ENCODE data around the gene EXOC2. TPM values are rescaled to one million over a fixed set of nuclear protein-coding genes. Genes with fewer than 3 reads are reported as not detected.
A peak's percentile ranks its signal among the peaks of the same experiment; 100 is the strongest.

Gene EXOC2
- total RNA-seq, 2 experiments from 2014 or later, result 31.9 to 38.9 TPM

DNA sequence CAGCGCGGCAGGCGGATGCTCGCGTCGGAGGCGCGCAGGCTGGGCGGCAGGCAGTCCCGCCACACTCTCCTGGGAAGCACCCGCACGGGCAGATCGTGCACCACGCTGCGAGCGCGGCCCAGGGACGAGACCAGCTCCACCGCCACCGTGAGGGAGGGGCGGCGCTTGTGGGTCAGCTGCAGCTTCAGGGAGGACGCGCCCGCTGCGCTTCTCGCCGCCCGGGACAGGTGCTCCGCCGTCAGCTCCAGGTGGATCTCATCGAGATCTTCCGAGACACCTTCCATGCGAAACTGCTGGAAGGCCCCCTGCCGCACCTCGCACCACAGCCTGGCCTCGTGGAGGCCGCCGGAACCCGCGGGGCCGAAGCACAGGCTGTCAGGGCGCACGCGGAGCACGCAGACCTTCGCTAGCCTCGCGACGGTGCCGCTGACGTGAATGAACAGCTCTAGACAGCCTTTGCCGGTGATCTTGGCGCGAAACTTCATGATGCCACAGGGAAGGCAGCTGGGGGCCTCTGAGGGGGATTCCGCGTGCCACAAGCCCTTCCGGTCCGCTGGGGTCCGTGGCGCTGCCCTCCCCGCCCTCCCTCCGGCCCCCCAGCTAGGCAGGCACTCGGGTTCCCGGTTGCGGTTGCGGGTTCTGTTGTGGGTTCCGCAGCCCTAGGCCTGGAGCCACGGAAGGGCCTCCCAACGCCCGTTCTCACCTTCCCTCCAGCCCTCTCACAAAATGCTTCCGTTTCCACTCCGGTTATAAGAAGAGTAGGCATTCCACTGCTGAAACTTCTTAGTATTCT, 36.3 kb downstream of the EXOC2 start, which contains the start of gene HUS1B:
Gene HUS1B, minus strand, starts transcription at position 641 of the 793 bp plus-strand sequence. Its CDS starts 156 bp downstream, at position 485.
- H3K4me3 Mint-ChIP-seq, result no peak within 1 kb of the TSS
- POLR2A ChIA-PET, result no interaction called here
- no peak for ATAC-seq
- no peaks in the 10 kb centered on the region for H3K27me3 Mint-ChIP-seq
- peaks cover 39% of the 10 kb centered on the region for H3K4me1 Mint-ChIP-seq
- CTCF ChIA-PET, result no interaction called here
- no peak within 1 kb of the TSS for H3K27ac Mint-ChIP-seq
- intact Hi-C loops (cut with DNase I, micrococcal nuclease), result loop anchor here in 1 of 2 experiments (5.0 kb wide), 1 partner anchor 36 kb away; the partner anchor contains the start of gene EXOC2
- peaks cover 3% of the 10 kb centered on the region for H3K9me3 Mint-ChIP-seq (ENCODE audit: low read depth)
- DNase-seq, result no peak
- peaks cover 21% of the 10 kb centered on the region for H3K36me3 Mint-ChIP-seq (ENCODE audit: low read depth)

DNA sequence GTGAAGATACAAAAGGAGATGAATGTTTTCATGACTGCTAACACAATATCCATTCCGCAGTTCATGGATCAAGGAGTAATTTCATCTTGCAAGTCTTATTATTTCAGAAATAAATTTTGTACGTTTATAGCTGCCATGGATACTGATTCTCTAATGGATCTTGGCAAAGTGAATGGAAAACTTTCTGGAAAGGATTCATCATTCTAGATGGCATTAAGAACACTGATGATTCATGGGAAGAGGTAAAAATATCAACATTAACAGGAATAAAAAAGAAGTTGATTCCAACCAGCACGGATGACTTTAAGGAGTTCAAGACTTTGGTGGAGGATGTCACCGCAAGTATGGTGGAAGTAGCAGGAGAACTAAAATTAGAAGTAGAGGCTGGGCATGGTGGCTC, 38.8 kb downstream of the EXOC2 start:
- CTCF ChIA-PET, result interaction anchor here (1.1 to 1.2 kb wide), 2 partner anchors 27 to 61 kb away, joined by 3 to 4 read pairs; no protein-coding TSS in a partner anchor
- ATAC-seq, result no peak
- no peak overlapping the region for H3K4me3 Mint-ChIP-seq
- no peaks in the 10 kb centered on the region for H3K27me3 Mint-ChIP-seq
- DNase-seq, result no peak
- intact Hi-C loops (cut with DNase I, micrococcal nuclease), result no loop called here
- H3K9me3 Mint-ChIP-seq (ENCODE audit: low read depth), result peaks cover 3% of the 10 kb centered on the region
- H3K27ac Mint-ChIP-seq, result no peak overlapping the region
- peaks cover 15% of the 10 kb centered on the region for H3K4me1 Mint-ChIP-seq
- POLR2A ChIA-PET, result no interaction called here
- H3K36me3 Mint-ChIP-seq (ENCODE audit: low read depth), result peaks cover 21% of the 10 kb centered on the region

DNA sequence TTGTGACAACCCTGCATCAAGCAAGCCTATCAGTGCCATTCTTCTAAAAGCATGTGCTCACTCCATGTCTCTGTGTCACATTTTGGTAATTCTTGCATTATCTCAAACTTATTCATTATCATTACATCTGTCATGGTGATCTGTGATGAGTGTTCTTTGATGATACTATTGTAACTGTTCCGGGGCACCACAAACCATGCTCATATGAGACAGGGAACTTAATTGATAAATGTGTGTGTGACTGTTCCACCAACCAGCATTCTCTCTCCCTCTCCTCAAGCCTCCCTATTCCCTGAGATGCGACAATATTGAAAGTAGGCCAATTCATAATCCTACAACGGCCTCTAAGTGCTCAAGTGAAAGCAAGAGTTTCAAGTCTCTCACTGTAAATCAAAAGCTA, 40.1 kb downstream of the EXOC2 start:
- ChIA-PET POLR2A (interaction anchor here (0.7 kb wide), 1 partner anchor 31 kb away, joined by 3 read pairs; no protein-coding TSS in a partner anchor), CTCF (interaction anchor here (0.6 to 1.2 kb wide), 3 partner anchors 29 to 360 kb away, joined by 3 to 4 read pairs (median 3); partner anchors contain the start of gene DUSP22)
- DNase-seq (no peak), ATAC-seq (peak; percentile 75)
- H3K36me3 Mint-ChIP-seq (ENCODE audit: low read depth), result peaks cover 19% of the 10 kb centered on the region
- no peaks in the 10 kb centered on the region for H3K27me3 Mint-ChIP-seq
- no peak overlapping the region for H3K4me3 Mint-ChIP-seq
- intact Hi-C loops (cut with DNase I, micrococcal nuclease), result no loop called here
- H3K9me3 Mint-ChIP-seq (ENCODE audit: low read depth), result peaks cover 3% of the 10 kb centered on the region
- H3K4me1 Mint-ChIP-seq, result peaks cover 11% of the 10 kb centered on the region
- no peak overlapping the region for H3K27ac Mint-ChIP-seq

DNA sequence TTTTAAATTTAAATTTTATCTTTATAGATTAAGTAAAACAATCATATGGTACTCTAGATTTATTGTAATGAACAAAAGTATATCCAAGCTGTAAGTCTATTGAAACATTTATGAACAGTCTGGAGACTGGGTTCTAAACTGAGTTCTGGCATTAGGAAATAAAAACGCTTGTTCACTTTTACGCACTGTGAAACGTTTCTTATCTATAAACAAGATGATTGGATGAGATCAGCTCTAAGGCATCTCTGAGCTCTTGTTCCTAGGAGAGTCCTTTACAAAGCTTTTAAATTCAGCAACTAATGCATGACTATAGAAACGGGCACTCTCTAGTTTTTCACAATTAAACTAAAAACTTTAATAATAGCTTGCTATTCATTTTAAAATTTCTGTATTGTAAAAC, 42.8 kb downstream of the EXOC2 start:
- Mint-ChIP-seq H3K4me3 (no peak overlapping the region), H3K36me3 (ENCODE audit: low read depth) (peaks cover 3% of the 10 kb centered on the region), H3K27ac (no peak overlapping the region), H3K27me3 (no peaks in the 10 kb centered on the region), H3K9me3 (ENCODE audit: low read depth) (no peaks in the 10 kb centered on the region), H3K4me1 (peaks cover 26% of the 10 kb centered on the region)
- no peak for ATAC-seq
- intact Hi-C loops (cut with DNase I, micrococcal nuclease), result no loop called here
- ChIA-PET POLR2A (no interaction called here), CTCF (interaction anchor here (0.8 to 2.7 kb wide), 4 partner anchors 23 to 216 kb away, joined by 3 to 8 read pairs (median 3); no protein-coding TSS in a partner anchor)
- no peak for DNase-seq

DNA sequence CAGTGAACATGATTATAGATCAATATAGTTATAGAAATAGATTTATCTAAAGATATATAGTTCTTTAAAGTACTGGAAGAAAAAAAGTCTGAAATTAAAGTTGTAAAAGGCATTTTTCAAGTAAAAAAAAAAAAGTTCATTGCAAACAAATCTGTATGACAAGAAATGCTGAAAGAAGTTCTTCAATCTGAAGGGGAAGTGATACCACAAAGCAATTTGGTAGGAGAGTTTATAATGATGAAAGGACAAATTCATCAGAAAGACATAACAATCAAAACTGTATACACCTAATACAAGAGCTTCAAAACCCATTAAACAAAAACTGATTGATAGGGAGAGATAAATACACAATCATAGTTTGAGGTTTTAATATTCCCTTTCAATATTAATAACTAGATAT, 50.1 kb downstream of the EXOC2 start:
- ATAC-seq (no peak), DNase-seq (no peak)
- Mint-ChIP-seq H3K27ac (no peak overlapping the region), H3K36me3 (ENCODE audit: low read depth) (peaks cover 4% of the 10 kb centered on the region), H3K9me3 (ENCODE audit: low read depth) (peaks cover 3% of the 10 kb centered on the region), H3K4me1 (peaks cover 21% of the 10 kb centered on the region), H3K27me3 (no peaks in the 10 kb centered on the region), H3K4me3 (no peak overlapping the region)
- CTCF ChIA-PET, result no interaction called here
- POLR2A ChIA-PET, result no interaction called here
- intact Hi-C loops (cut with DNase I, micrococcal nuclease), result no loop called here

DNA sequence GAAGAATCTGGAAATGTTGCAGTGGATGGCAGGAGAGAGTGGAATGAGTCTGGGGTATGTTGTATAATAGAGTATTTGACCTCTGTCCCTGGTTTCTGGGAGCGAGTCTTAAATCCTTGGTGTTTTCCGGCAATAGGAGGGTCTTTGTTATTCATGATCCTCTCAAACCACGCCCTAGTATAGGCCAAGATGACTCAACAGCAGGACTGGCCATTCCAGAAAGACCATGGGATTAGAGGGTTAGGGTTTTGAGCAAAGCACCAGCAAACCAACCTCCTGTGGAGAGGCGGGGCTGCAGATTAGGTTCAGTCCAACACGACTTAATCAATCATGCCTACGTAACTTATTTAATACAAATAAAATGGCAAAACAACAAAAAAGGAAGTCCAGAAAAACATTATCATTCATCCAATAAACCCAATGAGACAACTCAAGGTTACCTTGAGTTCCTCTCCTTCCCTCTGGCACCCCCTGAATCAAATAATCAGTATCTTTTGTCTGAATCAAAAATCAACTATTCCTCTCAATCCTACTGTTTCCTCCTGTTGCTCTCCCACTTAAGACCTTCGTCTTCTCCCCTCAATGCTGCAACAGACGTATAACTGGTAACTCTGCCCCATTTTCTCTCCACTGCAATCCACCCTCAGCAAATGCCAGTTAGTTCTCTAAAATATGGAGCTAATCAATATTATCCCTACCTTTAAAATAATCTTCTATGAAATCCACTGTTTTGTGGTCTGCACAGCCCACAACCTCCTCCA, 51.5 kb downstream of the EXOC2 start:
- ChIA-PET CTCF (no interaction called here), POLR2A (interaction anchor here (0.7 kb wide), 1 partner anchor 482 kb away, joined by 3 read pairs; no protein-coding TSS in a partner anchor)
- Mint-ChIP-seq H3K4me1 (peaks cover 23% of the 10 kb centered on the region), H3K4me3 (no peak overlapping the region), H3K27me3 (no peaks in the 10 kb centered on the region), H3K27ac (no peak overlapping the region), H3K36me3 (ENCODE audit: low read depth) (peaks cover 13% of the 10 kb centered on the region), H3K9me3 (ENCODE audit: low read depth) (peaks cover 3% of the 10 kb centered on the region)
- no peak for ATAC-seq
- no peak for DNase-seq
- intact Hi-C loops (cut with DNase I, micrococcal nuclease), result no loop called here

DNA sequence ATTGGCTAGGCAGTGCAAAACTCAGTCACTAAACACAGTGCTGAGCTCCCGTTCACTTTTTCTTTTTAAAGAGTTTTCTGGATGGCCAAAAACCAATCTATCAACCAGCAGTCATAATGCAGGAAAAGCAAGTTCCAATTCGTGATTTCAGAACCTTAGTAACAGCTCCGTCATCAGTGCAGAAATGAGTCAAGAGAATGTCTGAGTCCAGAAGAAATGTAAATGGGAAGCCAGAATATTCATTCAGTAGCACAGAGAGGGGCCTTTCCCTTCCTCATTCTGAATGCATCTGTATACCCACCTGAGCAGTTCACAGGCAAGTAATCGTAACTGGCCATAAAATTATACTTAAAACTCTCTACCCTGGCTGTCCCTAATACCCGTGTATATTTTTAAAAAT, 56.5 kb downstream of the EXOC2 start:
- peak; percentile 25 for DNase-seq
- POLR2A ChIA-PET, result no interaction called here
- no peaks in the 10 kb centered on the region for H3K9me3 Mint-ChIP-seq (ENCODE audit: low read depth)
- H3K4me3 Mint-ChIP-seq, result no peak overlapping the region
- no peak overlapping the region for H3K27ac Mint-ChIP-seq
- ATAC-seq, result peak; percentile 95
- peaks cover 25% of the 10 kb centered on the region for H3K36me3 Mint-ChIP-seq (ENCODE audit: low read depth)
- CTCF ChIA-PET, result interaction anchor here (0.6 to 2.1 kb wide), 4 partner anchors 11 to 467 kb away, joined by 3 to 8 read pairs (median 6); no protein-coding TSS in a partner anchor
- intact Hi-C loops (cut with DNase I, micrococcal nuclease), result loop anchor here (5.0 kb wide), 2 partner anchors 46 to 56 kb away; partner anchors contain the start of gene EXOC2 (in 1 of the 2)
- H3K27me3 Mint-ChIP-seq, result no peaks in the 10 kb centered on the region
- H3K4me1 Mint-ChIP-seq, result peaks cover 18% of the 10 kb centered on the region

DNA sequence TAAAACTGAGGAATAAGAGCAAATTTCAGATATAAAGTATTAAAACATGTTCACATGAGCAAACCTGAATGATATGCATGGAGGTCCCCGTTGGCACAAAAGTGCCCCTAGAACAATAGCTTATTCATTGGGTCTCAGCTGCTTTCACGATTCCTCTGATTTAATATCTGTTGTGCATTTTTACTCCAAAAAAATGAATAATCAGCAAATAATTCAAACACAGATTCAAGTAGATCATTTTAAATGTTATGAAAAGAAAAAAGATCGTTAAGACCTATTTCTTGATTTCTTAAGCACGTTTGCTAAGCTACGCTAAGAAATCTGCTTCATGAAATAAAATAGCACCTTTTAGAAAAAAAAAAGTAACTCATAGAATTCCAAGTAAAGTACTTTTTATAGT, 57.7 kb downstream of the EXOC2 start:
- peaks cover 23% of the 10 kb centered on the region for H3K36me3 Mint-ChIP-seq (ENCODE audit: low read depth)
- H3K4me1 Mint-ChIP-seq, result peaks cover 18% of the 10 kb centered on the region
- H3K9me3 Mint-ChIP-seq (ENCODE audit: low read depth), result no peaks in the 10 kb centered on the region
- POLR2A ChIA-PET, result interaction anchor here (0.6 kb wide), 2 partner anchors 18 to 142 kb away, joined by 3 to 5 read pairs; no protein-coding TSS in a partner anchor
- ATAC-seq (no peak), DNase-seq (no peak)
- no peak overlapping the region for H3K27ac Mint-ChIP-seq
- H3K4me3 Mint-ChIP-seq, result no peak overlapping the region
- intact Hi-C loops (cut with DNase I, micrococcal nuclease), result loop anchor here (5.0 kb wide), 2 partner anchors 47 to 57 kb away; partner anchors contain the start of gene EXOC2 (in 1 of the 2)
- CTCF ChIA-PET, result interaction anchor here (1.0 to 2.1 kb wide), 2 partner anchors 13 to 86 kb away, joined by 3 to 8 read pairs; no protein-coding TSS in a partner anchor
- no peaks in the 10 kb centered on the region for H3K27me3 Mint-ChIP-seq

DNA sequence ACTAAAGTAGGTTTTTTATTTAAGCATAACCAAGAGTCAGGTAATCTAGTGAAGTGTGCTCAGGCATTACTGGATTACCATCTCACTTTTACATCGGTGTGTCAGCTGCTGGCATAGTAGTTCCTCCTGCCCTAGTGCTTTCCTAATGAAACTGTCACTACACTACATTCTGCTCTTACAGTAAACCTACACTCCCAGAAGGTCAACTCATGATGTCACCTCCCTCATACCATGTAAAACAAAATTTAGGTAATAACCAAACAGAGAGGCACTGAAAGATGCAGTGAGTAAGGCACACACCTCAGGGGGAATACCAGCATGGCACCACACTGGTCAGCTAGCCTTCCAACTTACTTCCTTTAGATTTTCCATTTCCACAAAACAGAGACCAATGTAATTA, 59.3 kb downstream of the EXOC2 start:
- H3K27me3 Mint-ChIP-seq, result no peaks in the 10 kb centered on the region
- H3K9me3 Mint-ChIP-seq (ENCODE audit: low read depth), result no peaks in the 10 kb centered on the region
- ATAC-seq (no peak), DNase-seq (no peak)
- H3K4me3 Mint-ChIP-seq, result no peak overlapping the region
- POLR2A ChIA-PET, result no interaction called here
- H3K36me3 Mint-ChIP-seq (ENCODE audit: low read depth), result peaks cover 27% of the 10 kb centered on the region
- H3K4me1 Mint-ChIP-seq, result peaks cover 26% of the 10 kb centered on the region
- CTCF ChIA-PET, result interaction anchor here (0.5 kb wide), 1 partner anchor 222 kb away, joined by 3 read pairs; no protein-coding TSS in a partner anchor
- intact Hi-C loops (cut with DNase I, micrococcal nuclease), result no loop called here
- H3K27ac Mint-ChIP-seq, result no peak overlapping the region

DNA sequence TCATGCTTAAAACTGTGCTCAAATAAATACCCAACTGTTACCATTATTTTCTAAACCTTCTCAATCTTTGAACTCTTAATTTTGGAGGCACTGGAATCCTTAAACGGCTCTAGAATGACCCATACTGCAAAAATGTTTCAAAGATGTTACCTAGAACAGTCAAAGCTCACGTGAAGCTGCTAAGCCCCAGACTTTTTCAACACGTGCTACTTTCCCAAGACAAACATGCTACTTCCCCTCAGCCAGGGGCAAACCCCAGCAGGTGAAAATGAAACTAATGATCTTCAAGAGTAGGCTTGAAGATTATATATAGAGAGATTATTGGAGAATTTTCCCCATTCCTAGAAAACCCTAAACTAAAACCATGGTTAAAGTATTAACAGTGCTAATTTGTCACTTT, 64.2 kb downstream of the EXOC2 start:
- no peak for ATAC-seq
- peaks cover 21% of the 10 kb centered on the region for H3K4me1 Mint-ChIP-seq
- POLR2A ChIA-PET, result no interaction called here
- no peaks in the 10 kb centered on the region for H3K9me3 Mint-ChIP-seq (ENCODE audit: low read depth)
- no peak overlapping the region for H3K27ac Mint-ChIP-seq
- H3K36me3 Mint-ChIP-seq (ENCODE audit: low read depth), result peaks cover 23% of the 10 kb centered on the region
- DNase-seq, result no peak
- CTCF ChIA-PET, result interaction anchor here (3.6 kb wide), 1 partner anchor 35 kb away, joined by 15 read pairs; no protein-coding TSS in a partner anchor
- H3K27me3 Mint-ChIP-seq, result no peaks in the 10 kb centered on the region
- no peak overlapping the region for H3K4me3 Mint-ChIP-seq
- intact Hi-C loops (cut with DNase I, micrococcal nuclease), result no loop called here

DNA sequence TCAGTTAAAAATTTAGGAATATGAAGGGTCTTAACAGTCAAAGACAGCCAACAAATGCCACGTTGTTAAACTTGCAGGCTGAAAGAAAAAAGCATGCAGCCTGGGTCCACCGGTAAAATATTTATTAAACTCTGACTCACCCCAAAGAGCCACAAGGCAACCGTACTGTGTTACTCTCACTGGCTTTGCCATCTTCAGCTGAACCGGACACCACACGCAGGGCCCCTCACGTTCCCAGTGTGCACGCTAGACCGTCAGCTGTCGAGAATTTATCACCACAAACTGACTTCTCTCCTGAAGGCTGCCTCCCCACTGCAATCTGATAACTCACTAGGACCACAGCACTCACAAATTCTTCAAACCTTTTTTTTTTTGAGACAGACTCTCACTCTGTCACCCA, 66.7 kb downstream of the EXOC2 start:
- ATAC-seq, result no peak
- POLR2A ChIA-PET, result no interaction called here
- intact Hi-C loops (cut with DNase I, micrococcal nuclease), result no loop called here

More for the DNA sequence above, 66.7 kb downstream of the EXOC2 start:
- no peak overlapping the region for H3K27ac Mint-ChIP-seq
- peaks cover 18% of the 10 kb centered on the region for H3K4me1 Mint-ChIP-seq
- no peaks in the 10 kb centered on the region for H3K9me3 Mint-ChIP-seq (ENCODE audit: low read depth)
- H3K27me3 Mint-ChIP-seq, result no peaks in the 10 kb centered on the region
- H3K4me3 Mint-ChIP-seq, result no peak overlapping the region
- DNase-seq, result no peak
- CTCF ChIA-PET, result interaction anchor here (0.6 to 1.1 kb wide), 2 partner anchors 10 to 350 kb away, joined by 4 read pairs; no protein-coding TSS in a partner anchor
- H3K36me3 Mint-ChIP-seq (ENCODE audit: low read depth), result peaks cover 16% of the 10 kb centered on the region

Data from activated CD4-positive, alpha-beta T cell treated with anti-CD3 and anti-CD28 coated beads for 36 hours (primary cell).